WERI-Rb-1 (cell line): ENCODE measurements around the gene TYMS.

ENCODE experiments used
- DNase-seq: peaks from one replicate; pipeline ENCODE4 v3.0.0-alpha.2; 2020
- H3K27ac ChIP-seq: fragments of 250-450 bp; sonication (Bioruptor Pico); 2 replicates; pipeline ENCODE4 v1.5.1; 2020; ENCODE audit warnings: mild to moderate bottlenecking, moderate library complexity
- H3K27me3 ChIP-seq: fragments of 250-450 bp; sonication (Bioruptor Pico); 2 replicates; pipeline ENCODE4 v1.5.1; 2021; ENCODE audit warnings: mild to moderate bottlenecking, low read depth, moderate library complexity; ENCODE audit not compliant: insufficient read depth, severe bottlenecking
- H3K36me3 ChIP-seq: fragments of 250-450 bp; sonication (Bioruptor Pico); 2 replicates; pipeline ENCODE4 v1.5.1; 2020; ENCODE audit warnings: mild to moderate bottlenecking, moderate library complexity
- H3K4me3 ChIP-seq: 2 replicates; pipeline ENCODE4 v1.5.1; 2011; ENCODE audit warnings: low read depth, mild to moderate bottlenecking, control low read depth, low read length
- H3K9me3 ChIP-seq: fragments of 250-450 bp; sonication (Bioruptor Pico); 2 replicates; pipeline ENCODE4 v1.5.1; 2021; ENCODE audit warnings: mild to moderate bottlenecking, moderate library complexity; ENCODE audit not compliant: severe bottlenecking
- CTCF ChIP-seq: IDR thresholded peaks from 2 replicates; pipeline ENCODE4 v1.5.1; 2011; ENCODE audit warnings: low read depth, mild to moderate bottlenecking, control low read depth, inconsistent platforms, low read length

TYMS gene

DNA sequence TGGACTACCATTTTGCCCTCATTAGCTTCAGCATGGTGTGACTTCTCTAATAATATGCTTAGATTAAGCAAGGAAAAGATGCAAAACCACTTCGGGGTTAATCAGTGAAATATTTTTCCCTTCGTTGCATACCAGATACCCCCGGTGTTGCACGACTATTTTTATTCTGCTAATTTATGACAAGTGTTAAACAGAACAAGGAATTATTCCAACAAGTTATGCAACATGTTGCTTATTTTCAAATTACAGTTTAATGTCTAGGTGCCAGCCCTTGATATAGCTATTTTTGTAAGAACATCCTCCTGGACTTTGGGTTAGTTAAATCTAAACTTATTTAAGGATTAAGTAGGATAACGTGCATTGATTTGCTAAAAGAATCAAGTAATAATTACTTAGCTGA lies 16.3 kb downstream of the TYMS start:
- Histone ChIP-seq H3K36me3 (peaks cover 86% of the 10 kb centered on the region), H3K27me3 (no peaks in the 10 kb centered on the region), H3K27ac (no peak overlapping the region), H3K4me3 (no peak overlapping the region), H3K9me3 (no peaks in the 10 kb centered on the region)
- no peak for DNase-seq
- no peak for TF ChIP-seq CTCF

DNA sequence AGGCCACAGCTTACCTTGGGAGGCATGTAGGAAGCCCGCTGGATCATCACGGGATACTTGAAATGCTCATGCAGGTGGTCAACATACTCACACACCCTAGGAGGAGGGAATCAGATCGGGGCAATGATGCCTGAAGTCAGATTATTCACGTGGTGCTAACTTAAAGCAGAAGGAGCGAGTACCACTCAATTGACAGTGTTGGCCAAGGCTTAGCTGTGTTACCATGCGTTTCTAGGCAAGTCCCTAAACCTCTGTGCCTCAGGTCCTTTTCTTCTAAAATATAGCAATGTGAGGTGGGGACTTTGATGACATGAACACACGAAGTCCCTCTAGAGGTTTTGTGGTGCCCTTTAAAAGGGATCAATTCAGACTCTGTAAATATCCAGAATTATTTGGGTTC lies 17.9 kb downstream of the TYMS start:
- peaks cover 71% of the 10 kb centered on the region for H3K36me3 ChIP-seq

DNA sequence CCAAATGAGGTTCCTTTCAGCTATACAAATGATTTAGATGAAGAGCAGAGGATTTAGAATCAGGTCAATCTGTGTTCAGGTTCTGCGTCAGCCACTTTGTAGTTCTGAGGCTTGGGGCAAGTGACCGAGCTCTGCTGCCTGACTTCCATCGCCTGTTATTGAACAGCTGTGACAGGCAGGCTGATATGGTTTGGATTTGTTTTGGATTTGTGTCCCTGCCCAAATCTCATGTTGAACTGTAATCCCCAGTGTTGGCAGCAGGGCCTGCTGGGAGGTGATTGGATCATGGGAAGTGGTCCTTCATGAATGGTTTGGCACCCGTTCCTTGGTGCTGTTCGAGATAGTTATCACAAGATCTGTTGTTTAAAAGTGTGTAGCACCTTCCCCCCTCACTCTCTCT lies 18.6 kb downstream of the TYMS start:
- Histone ChIP-seq H3K27me3 (no peaks in the 10 kb centered on the region), H3K4me3 (no peak overlapping the region), H3K27ac (no peak overlapping the region), H3K9me3 (no peaks in the 10 kb centered on the region), H3K36me3 (peaks cover 63% of the 10 kb centered on the region)
- no peak for TF ChIP-seq CTCF
- DNase-seq, result no peak

More for the DNA sequence above, 17.9 kb downstream of the TYMS start:
- no peaks in the 10 kb centered on the region for H3K9me3 ChIP-seq
- no peak overlapping the region for H3K27ac ChIP-seq
- no peak for DNase-seq
- H3K4me3 ChIP-seq, result no peak overlapping the region
- TF ChIP-seq CTCF, result no peak
- no peaks in the 10 kb centered on the region for H3K27me3 ChIP-seq

- Histone ChIP-seq H3K9me3 (no peaks in the 10 kb centered on the region), H3K4me3 (no peak overlapping the region), H3K27me3 (no peaks in the 10 kb centered on the region), H3K27ac (no peak overlapping the region), H3K36me3 (peaks cover 56% of the 10 kb centered on the region)
- no peak for DNase-seq
- no peak for TF ChIP-seq CTCF
Observed at GRCh38 chr18:676736-677135, 19.3 kb downstream of the TYMS start.

- no peaks in the 10 kb centered on the region for H3K27me3 ChIP-seq
- H3K27ac ChIP-seq, result no peak overlapping the region
- H3K36me3 ChIP-seq, result peaks cover 53% of the 10 kb centered on the region
- no peak overlapping the region for H3K4me3 ChIP-seq
- no peak for TF ChIP-seq CTCF
- no peaks in the 10 kb centered on the region for H3K9me3 ChIP-seq
- no peak for DNase-seq
Observed at GRCh38 chr18:677145-677544, 19.7 kb downstream of the TYMS start.

DNA sequence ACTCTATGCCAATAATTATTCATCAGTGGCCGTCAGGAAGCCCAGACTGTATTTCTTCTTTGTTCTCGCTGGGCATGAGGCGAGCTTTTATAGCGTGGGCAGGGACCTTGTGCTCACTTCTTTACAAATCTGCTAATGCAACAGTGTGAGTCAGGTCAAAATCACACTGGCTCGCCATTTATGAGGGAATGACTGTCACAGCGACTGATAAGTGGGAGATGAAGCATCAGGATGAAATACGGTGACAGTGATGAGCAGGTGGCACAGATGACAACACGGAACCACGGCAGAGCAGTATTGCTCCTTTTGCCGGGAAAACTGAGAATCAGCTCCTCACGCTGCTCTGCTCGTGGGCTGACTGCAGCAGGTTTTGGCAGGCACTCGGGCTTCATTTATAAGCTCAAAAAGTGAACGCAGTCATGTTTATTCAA lies 20.5 kb downstream of the TYMS start:
- DNase-seq, result no peak
- H3K27me3 ChIP-seq, result no peaks in the 10 kb centered on the region
- H3K4me3 ChIP-seq, result no peak overlapping the region
- H3K9me3 ChIP-seq, result no peaks in the 10 kb centered on the region
- TF ChIP-seq CTCF, result no peak
- H3K36me3 ChIP-seq, result peaks cover 49% of the 10 kb centered on the region
- no peak overlapping the region for H3K27ac ChIP-seq
